IMR-90 (cell line): ENCODE data around the gene EPS8. TPM values are rescaled to one million over a fixed set of nuclear protein-coding genes. Genes with fewer than 3 reads are reported as not detected.

ENCODE experiments used
- ATAC-seq: fragments of 200-7000 bp; cut with Tn5 transposase; 2 replicates; pipeline ENCODE4 v1.9.1; 2020; ENCODE audit warnings: low read depth, mild to moderate bottlenecking, moderate library complexity
- BruUV-seq: library from RNA; stranded (reverse); fragments of 400-500 nt; replicated peaks from 2 replicates; lab custom pipeline; 2021; lab: Mats Ljungman, UMichigan
- CTCF ChIA-PET: fragments of 300-600 bp; formaldehyde crosslinking; extraction: SDS; loops from one replicate; lab custom pipeline; 2021; ENCODE audit warnings: antibody characterized with exemption; lab: Yijun Ruan, JAX
- POLR2A ChIA-PET: fragments of 300-600 bp; sonication (Branson Sonifier 250); formaldehyde crosslinking; loops from one replicate; lab custom pipeline; 2022; ENCODE audit warnings: antibody characterized with exemption; ENCODE audit not compliant: unreplicated experiment; lab: Charles Lee
- DNase-seq: peaks from one replicate; pipeline ENCODE4 v3.0.0; 2013
- H2AFZ ChIP-seq: replicated peaks from 2 replicates; pipeline ENCODE3; 2013; ENCODE audit warnings: low read length, mild to moderate bottlenecking; ENCODE audit not compliant: poor library complexity
- H2AK5ac ChIP-seq: 2 replicates; pipeline ENCODE4 v1.6.1; 2013; ENCODE audit warnings: low read depth, low read length, inconsistent platforms
- H2AK9ac ChIP-seq: replicated peaks from 2 replicates; pipeline ENCODE3; 2013; ENCODE audit warnings: mild to moderate bottlenecking, low read depth, low read length, moderate library complexity; ENCODE audit not compliant: poor library complexity
- H2BK120ac ChIP-seq: 2 replicates; pipeline ENCODE4 v1.6.1; 2013; ENCODE audit warnings: low read depth, low read length, inconsistent platforms
- H2BK15ac ChIP-seq: 3 replicates; pipeline ENCODE4 v1.6.1; 2013; ENCODE audit warnings: low read depth, low read length, inconsistent platforms
- H2BK20ac ChIP-seq: 2 replicates; pipeline ENCODE4 v1.6.1; 2013; ENCODE audit warnings: low read depth, mild to moderate bottlenecking, inconsistent platforms, low read length, moderate library complexity
- H2BK5ac ChIP-seq: 2 replicates; pipeline ENCODE4 v1.6.1; 2013; ENCODE audit warnings: mild to moderate bottlenecking, low read depth, low read length, inconsistent platforms; ENCODE audit not compliant: poor library complexity, severe bottlenecking
- H3K14ac ChIP-seq: replicated peaks from 2 replicates; pipeline ENCODE4 v1.6.1; 2013; ENCODE audit warnings: low read depth, low read length, inconsistent platforms
- H3K18ac ChIP-seq: 2 replicates; pipeline ENCODE4 v1.6.1; 2013; ENCODE audit warnings: low read depth, low read length, control low read depth
- H3K23ac ChIP-seq: 2 replicates; pipeline ENCODE4 v1.6.1; 2013; ENCODE audit warnings: low read depth, low read length, inconsistent platforms
- H3K27ac ChIP-seq: 2 replicates; pipeline ENCODE4 v1.5.1; 2013; ENCODE audit warnings: mild to moderate bottlenecking, control low read depth, low read length; ENCODE audit not compliant: insufficient read depth
- H3K27me3 ChIP-seq: 2 replicates; pipeline ENCODE4 v1.6.1; 2013; ENCODE audit warnings: low read length; ENCODE audit not compliant: control insufficient read depth, insufficient read depth
- H3K36me3 ChIP-seq: 2 replicates; pipeline ENCODE4 v1.6.1; 2013; ENCODE audit warnings: low read length, mixed read lengths; ENCODE audit not compliant: control insufficient read depth, insufficient read depth
- H3K4ac ChIP-seq: 2 replicates; pipeline ENCODE4 v1.6.1; 2013; ENCODE audit warnings: low read depth, low read length, inconsistent platforms
- H3K4me1 ChIP-seq: 2 replicates; pipeline ENCODE4 v1.6.1; 2013; ENCODE audit warnings: low read length, mixed read lengths; ENCODE audit not compliant: control insufficient read depth, insufficient read depth
- H3K4me2 ChIP-seq: 2 replicates; pipeline ENCODE4 v1.6.1; 2013; ENCODE audit warnings: low read depth, mild to moderate bottlenecking, control low read depth, low read length, moderate library complexity
- H3K4me3 ChIP-seq: 2 replicates; pipeline ENCODE4 v1.5.1; 2013; ENCODE audit warnings: low read depth, mild to moderate bottlenecking, control low read depth, low read length, moderate library complexity; ENCODE audit not compliant: insufficient read depth
- H3K56ac ChIP-seq: 2 replicates; pipeline ENCODE4 v1.6.1; 2013; ENCODE audit warnings: low read length, inconsistent platforms; ENCODE audit not compliant: insufficient read depth; ENCODE audit errors: extremely low read depth
- H3K79me1 ChIP-seq, 2 experiments: 2 replicates each; pipeline ENCODE4 v1.6.1; 2013; ENCODE audit warnings: low read length in 2 of 2, inconsistent platforms in 1 of 2, low read depth in 1 of 2
- H3K9ac ChIP-seq: 2 replicates; pipeline ENCODE4 v1.6.1; 2013; ENCODE audit warnings: low read depth, low read length, control low read depth
- H3K9me1 ChIP-seq: 2 replicates; pipeline ENCODE4 v1.6.1; 2013; ENCODE audit warnings: low read length, inconsistent platforms; ENCODE audit not compliant: insufficient read depth
- H3K9me3 ChIP-seq: 2 replicates; pipeline ENCODE4 v1.6.1; 2013; ENCODE audit warnings: low read length; ENCODE audit not compliant: control insufficient read depth, insufficient read depth
- H4K20me1 ChIP-seq: 2 replicates; pipeline ENCODE4 v1.6.1; 2013; ENCODE audit warnings: low read length, inconsistent platforms; ENCODE audit not compliant: insufficient read depth
- H4K5ac ChIP-seq: 2 replicates; pipeline ENCODE4 v1.6.1; 2013; ENCODE audit warnings: mild to moderate bottlenecking, low read depth, low read length, control low read depth
- H4K8ac ChIP-seq, 2 experiments: 2 replicates each; pipeline ENCODE4 v1.6.1; 2013; ENCODE audit warnings: low read depth in 2 of 2, low read length in 2 of 2, control low read depth in 1 of 2, inconsistent platforms in 1 of 2
- H4K91ac ChIP-seq: 2 replicates; pipeline ENCODE4 v1.6.1; 2013; ENCODE audit warnings: low read depth, low read length, inconsistent platforms; ENCODE audit not compliant: insufficient read depth
- BHLHE40 ChIP-seq: fragments of 150-350 bp; IDR thresholded peaks from 2 replicates; pipeline ENCODE4 v1.6.1; 2016; ENCODE audit warnings: mild to moderate bottlenecking, low read depth, low read length
- CEBPB ChIP-seq: IDR thresholded peaks from 2 replicates; pipeline ENCODE4 v1.6.1; 2012; ENCODE audit warnings: low read depth, low read length, improper control_type of control experiment
- CHD1 ChIP-seq: IDR thresholded peaks from 2 replicates; pipeline ENCODE4 v1.6.1; 2012; ENCODE audit warnings: low read depth, low read length, improper control_type of control experiment
- CTCF ChIP-seq: conservative IDR thresholded peaks from 2 replicates; pipeline ENCODE4 v1.5.1; 2012; ENCODE audit warnings: mild to moderate bottlenecking, low read depth, low read length, improper control_type of control experiment
- ELK1 ChIP-seq: fragments of 150-350 bp; IDR thresholded peaks from 2 replicates; pipeline ENCODE4 v1.6.1; 2016; ENCODE audit warnings: low read depth, mild to moderate bottlenecking, low read length, moderate library complexity, borderline replicate concordance
- MAZ ChIP-seq: IDR thresholded peaks from 2 replicates; pipeline ENCODE4 v1.6.1; 2012; ENCODE audit warnings: low read depth, mild to moderate bottlenecking, low read length, improper control_type of control experiment, moderate library complexity, borderline replicate concordance
- POLR2A ChIP-seq: IDR thresholded peaks from 2 replicates; pipeline ENCODE4 v1.6.1; 2012; ENCODE audit warnings: mild to moderate bottlenecking, low read depth, low read length
- RCOR1 ChIP-seq: IDR thresholded peaks from 2 replicates; pipeline ENCODE4 v1.6.1; 2012; ENCODE audit warnings: mild to moderate bottlenecking, low read length, improper control_type of control experiment; ENCODE audit not compliant: insufficient replicate concordance
- RFX5 ChIP-seq: IDR thresholded peaks from 2 replicates; pipeline ENCODE4 v1.8.0; 2012; ENCODE audit warnings: low read depth, mild to moderate bottlenecking, low read length, moderate library complexity
- SMC3 ChIP-seq: fragments of 150-350 bp; IDR thresholded peaks from 2 replicates; pipeline ENCODE4 v1.6.1; 2016; ENCODE audit warnings: low read depth, mild to moderate bottlenecking, antibody characterized with exemption, low read length, moderate library complexity
- WGBS, 2 experiments: methylation state at CpG; one replicate each; pipeline versions ENCODE4 v1.1.5 to v1.1.7; 2013; ENCODE audit warnings: missing lambda C conversion rate in 2 of 2; ENCODE audit not compliant: insufficient read length in 1 of 2; ENCODE audit errors: extremely low coverage in 2 of 2; 5-methylcytosine and 5-hydroxymethylcytosine counted together
- dilution Hi-C: fragments of 300-500 bp; cut with HindIII; formaldehyde crosslinking; loops from one replicate; pipeline ENCODE4 v1.14.3; 2018; ENCODE audit warnings: low sequenced_read_pairs; ENCODE audit not compliant: unreplicated experiment
- in situ Hi-C: fragments of 300-500 bp; cut with MboI; formaldehyde crosslinking; loops from 3 replicates; pipeline ENCODE4 v1.14.3; 2019; ENCODE audit warnings: low sequenced_read_pairs, inconsistent platforms, mixed read lengths
- intact Hi-C: fragments of 100-400 bp; cut with micrococcal nuclease; formaldehyde crosslinking; loops from 2 replicates; pipeline ENCODE4 v1.10.0; 2022
- polyA plus RNA-seq, 3 experiments: library from polyadenylated mRNA; depleted of rRNA; stranded (reverse); fragments of >200 nt; gene quantifications; 2 replicates each; pipeline ENCODE4 v1.2.3, GENCODE V29; 2012; ENCODE audit warnings: low replicate concordance in 1 of 3
- total RNA-seq: library from RNA; depleted of rRNA; stranded (reverse); fragments of >200 nt; gene quantifications from 2 replicates; pipeline ENCODE4 v1.2.3, GENCODE V29; 2012

The EPS8 gene
- total and polyA plus RNA-seq, 2 of the 4 experiments (the other 2 are of a cell fraction), result 45.1 to 104 TPM

GRCh38 chr12:15829255-15829654, 40.1 kb upstream of the EPS8 start:
- in situ Hi-C loops, result no loop called here
- Histone ChIP-seq H2BK15ac (peak overlapping the region; percentile 57; the same call in 1 of the 3 replicates), H3K18ac (peak overlapping the region; percentile 54; the same call in 1 of the 2 replicates), H3K23ac (peak overlapping the region; percentile 63), H4K91ac (peak overlapping the region; percentile 43), H4K8ac (peak overlapping the region in 1 of 2 experiments; percentile 50; a peak in 1 of 4 replicates), H2BK5ac (peak overlapping the region; percentile 80), H4K20me1 (no peaks in the 10 kb centered on the region), H3K9me3 (no peaks in the 10 kb centered on the region), H2BK120ac (peak overlapping the region; percentile 83), H3K9me1 (peaks cover 11% of the 10 kb centered on the region), H2BK20ac (peak overlapping the region; percentile 95), H3K27me3 (no peaks in the 10 kb centered on the region), H3K9ac (no peak overlapping the region), H3K79me1 (no peaks in the 10 kb centered on the region; a peak in 1 of 4 replicates), H3K14ac (peak overlapping the region; percentile 64), H3K4me3 (no peak overlapping the region), H3K36me3 (no peaks in the 10 kb centered on the region), H3K56ac (no peak overlapping the region), H3K4me2 (no peak overlapping the region), H2AFZ (peak overlapping the region; percentile 78), H2AK5ac (peak overlapping the region; percentile 97), H3K4ac (peak overlapping the region; percentile 81), H3K4me1 (peaks cover 3% of the 10 kb centered on the region; the same call in 1 of the 2 replicates), H3K27ac (no peak overlapping the region), H4K5ac (peak overlapping the region; percentile 32; the same call in 1 of the 2 replicates), H2AK9ac (no peak overlapping the region)
- DNase-seq (no peak), ATAC-seq (no peak)
- WGBS, 2 experiments, result no CpG with 5 or more reads among the region's 3 CpGs
- intact Hi-C loops, result no loop called here
- no TSS peak for BruUV-seq
- dilution Hi-C loops, result loop anchor here (25.0 kb wide), 1 partner anchor 217 kb away; no protein-coding TSS in a partner anchor
- POLR2A ChIA-PET, result no interaction called here
- no peak for TF ChIP-seq RFX5
- no peak for TF ChIP-seq MAZ
- no peak for TF ChIP-seq CHD1
- TF ChIP-seq BHLHE40, result no peak
- TF ChIP-seq SMC3, result no peak
- no peak for TF ChIP-seq ELK1
- TF ChIP-seq RCOR1, result no peak
- no peak for TF ChIP-seq POLR2A
- no peak for TF ChIP-seq CEBPB
- TF ChIP-seq CTCF, result no peak
- CTCF ChIA-PET, result interaction anchor here (0.6 kb wide), 1 partner anchor 1281 kb away, joined by 4 read pairs; no protein-coding TSS in a partner anchor
